Inflammatory macrophage treated with lipopolysaccharide for 1 hour (primary cell): ENCODE measurements around the gene FAM171A1.
"Not testable (repeated sequence)": the region's sequence is repeated elsewhere in the genome, so short reads cannot be mapped to it uniquely, and the experiment has no call there.

ENCODE experiments used
- DNase-seq, 2 donors: peaks; one replicate each; pipeline ENCODE4 v3.0.0-alpha.2; 2020 to 2022

Gene FAM171A1

DNA sequence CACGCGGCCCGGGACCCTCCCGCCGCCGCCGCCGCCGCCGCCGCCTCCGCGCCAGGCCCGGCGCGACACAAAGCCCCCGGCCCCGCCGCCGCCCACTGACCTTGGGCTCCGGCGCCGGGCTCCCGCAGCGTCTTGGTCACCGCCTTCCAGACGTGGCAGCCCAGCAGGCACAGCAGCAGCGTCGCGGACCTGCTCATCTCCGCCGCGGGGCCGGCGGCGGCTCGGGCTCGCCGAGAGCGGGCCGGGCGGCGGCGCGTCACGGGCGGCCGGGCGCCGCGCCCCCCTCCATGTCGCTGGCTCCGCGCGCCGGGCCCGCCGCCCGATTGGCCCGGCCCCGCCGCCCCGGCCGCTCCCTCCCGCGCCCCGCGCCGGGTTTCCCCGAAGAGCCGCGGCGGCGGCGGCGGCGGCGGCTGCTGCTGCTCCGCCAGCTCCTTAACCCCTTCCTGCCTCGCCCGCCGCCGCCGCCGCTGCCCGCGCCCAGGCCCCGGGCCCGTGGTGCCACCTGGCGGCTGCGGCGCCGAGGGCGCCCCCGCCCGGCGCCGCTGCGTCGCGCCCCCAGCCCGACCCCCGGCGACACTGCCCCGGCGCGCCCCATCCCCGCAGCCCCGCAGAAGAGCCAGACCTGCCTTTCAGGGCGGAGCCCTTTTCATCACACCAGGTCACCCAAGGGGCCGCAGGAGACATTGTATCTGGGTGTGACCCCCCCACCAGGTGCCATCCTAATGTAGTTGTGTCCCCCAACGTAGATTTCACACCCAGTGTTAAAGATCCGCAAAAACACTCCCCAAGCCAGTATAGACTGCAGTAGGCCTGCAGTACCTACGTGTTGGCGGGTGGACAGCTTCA is at the start of gene FAM171A1:
Gene FAM171A1 (minus strand): TSS at position 434 of the 846 bp plus-strand sequence. CDS start 237 bp downstream, at position 197.
- no peak for DNase-seq

DNA sequence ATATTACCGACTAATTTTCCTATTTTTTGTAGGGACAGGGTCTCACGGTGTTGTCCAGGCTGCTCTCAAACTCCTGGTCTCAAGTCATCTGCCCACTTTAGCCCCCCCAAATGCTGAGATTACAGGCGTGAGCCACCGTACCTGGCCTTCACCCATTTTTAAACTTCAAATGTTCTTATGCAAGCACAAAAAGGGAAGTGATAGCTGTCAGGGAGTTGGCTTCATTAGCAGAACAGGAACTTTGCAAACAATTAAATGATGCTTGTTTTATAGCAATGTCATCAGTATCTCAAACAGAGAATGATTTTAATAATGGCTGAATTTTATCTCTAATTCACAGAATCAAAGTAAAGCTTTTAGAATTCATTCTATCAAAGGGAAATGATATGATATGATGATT is 49.8 kb upstream of the FAM171A1 start:
- no peak for DNase-seq

DNA sequence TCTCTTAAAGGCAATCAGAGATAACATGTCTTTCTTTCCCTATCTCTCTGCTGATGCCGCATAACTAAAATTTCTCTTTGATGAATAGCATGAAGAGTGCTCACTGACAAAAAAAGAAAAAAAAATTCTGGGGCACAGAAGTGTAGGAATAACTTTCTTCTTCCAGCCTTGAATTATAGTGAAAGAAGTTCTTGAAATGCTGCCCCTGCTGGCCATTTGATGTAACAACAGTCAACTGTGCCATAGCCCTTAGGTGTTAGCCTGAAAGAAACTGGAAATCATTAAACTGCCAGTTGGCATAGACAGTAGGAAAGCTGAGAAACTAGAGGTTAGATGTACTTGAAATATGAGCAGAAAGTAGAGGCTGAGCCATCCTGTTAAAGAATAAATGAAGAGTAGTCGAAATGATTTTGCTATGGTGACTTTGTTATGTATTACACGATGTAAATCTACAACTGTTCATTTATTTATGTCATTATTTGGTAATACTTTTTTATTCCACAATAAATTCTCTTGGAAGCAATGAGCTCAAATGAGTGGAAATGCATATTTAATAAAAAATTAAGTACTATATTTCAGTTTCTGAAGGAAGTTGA is 48.3 kb upstream of the FAM171A1 start:
- DNase-seq, result peak; percentile 13 to 62

DNA sequence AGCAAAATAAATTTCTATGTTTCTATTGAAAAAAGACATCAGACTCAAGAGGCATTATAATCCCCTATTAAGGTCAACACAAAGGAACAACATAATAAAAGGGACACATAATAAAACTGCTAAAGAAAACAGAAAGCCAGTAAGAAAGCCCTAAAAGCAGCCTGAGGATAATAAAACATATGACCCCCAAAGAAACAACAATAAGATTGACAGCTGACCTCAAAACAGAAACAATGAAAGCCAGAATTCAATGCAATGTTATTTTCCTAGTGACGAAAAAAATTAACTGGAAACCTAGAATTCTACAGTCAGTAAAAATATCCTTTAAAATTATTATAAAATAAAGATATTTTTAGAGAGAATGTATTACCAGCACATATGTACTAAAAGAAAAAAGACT is 44.9 kb upstream of the FAM171A1 start:
- DNase-seq, result no peak

DNA sequence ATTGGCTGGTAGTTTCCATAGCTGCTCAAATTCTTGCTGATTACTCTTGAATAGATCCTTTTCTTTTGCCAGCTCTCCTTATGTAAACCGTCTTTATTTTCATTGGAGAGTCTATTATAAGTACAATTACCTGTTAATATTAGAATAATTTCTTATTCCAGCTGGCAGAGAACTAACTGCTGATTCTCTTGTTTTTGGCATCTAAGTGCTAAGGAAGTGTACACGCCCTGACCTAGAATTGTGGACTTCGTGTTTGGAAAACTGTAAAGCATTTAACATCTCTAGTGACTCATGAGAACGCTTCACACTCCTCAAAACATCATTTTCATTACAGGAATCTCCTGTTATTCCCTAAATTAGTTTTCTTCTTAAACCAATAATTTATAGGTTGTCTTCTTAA is 39.9 kb upstream of the FAM171A1 start:
- no peak for DNase-seq

DNA sequence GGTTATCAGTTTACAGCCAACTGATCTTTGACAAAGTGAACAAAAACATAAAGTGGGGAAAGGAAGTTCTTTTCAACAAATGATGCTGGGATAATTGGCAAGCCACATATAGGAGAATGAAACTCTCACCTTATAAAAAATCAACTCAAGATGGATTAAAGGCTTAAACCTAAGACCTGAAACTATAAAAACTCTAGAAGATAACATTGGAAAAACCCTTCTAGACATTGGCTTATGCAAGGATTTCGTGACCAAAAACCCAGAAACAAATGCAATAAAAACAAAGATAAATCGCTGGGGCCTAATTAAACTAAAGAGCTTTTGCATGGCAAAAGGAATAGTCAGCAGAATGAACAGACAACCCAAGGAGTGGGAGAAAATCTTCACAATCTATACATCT is 38.3 kb upstream of the FAM171A1 start:
- DNase-seq, result not testable (repeated sequence)

DNA sequence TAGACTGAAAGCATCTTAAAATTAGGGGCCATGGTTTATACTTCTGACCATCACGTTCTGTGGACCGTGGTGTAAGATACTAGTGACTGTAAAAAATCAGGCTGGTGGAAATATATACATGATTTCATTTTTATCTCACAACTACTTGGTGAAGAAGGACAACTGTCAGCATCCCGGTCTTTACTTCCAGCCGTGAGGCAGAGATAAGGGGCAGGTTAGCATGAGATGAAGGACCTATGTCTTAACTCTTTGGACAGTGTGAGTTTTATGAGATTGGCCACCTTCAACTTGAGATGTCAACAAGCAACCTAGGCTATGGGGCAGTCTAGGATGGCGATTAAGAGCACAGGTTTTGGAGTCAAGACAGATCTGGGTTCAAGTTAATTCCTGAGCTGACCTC is 37.5 kb upstream of the FAM171A1 start:
- no peak for DNase-seq

DNA sequence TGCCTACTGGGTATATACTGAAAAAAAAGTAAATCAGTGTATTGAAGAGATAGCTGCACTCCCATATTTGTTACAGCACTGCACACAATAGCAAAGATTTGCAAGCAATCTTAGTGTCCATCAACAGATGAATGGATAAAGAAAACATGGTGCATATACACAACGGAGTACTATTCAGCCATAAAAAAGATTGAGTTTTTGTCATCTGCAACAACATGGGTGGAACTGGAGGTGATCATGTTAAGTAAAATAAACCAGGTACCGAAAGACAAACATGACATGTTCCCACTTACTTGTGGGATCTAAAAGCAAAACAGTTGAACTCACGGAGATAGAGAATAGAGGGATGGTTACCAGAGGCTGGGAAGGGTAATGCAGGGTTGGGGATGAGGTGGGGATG is 34.2 kb upstream of the FAM171A1 start:
- DNase-seq, result no peak

DNA sequence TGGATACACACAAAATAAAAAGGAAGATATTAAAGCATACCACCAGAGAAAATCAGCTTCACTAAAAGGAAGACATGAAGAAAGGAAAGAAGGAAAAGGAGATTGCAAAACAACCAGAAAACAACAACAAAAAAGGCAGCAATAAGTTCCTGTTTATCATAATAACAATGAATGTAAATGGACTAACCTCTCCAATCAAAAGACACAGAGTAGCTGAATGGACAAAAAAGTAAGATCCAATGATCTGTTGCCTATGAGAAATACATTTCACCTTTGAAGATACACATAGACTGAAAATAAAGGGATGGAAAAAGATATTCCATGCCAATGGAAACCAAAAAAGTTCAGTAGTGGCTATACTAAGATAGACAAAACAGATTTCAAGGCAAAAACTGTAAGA is 30.3 kb upstream of the FAM171A1 start:
- DNase-seq, result no peak

DNA sequence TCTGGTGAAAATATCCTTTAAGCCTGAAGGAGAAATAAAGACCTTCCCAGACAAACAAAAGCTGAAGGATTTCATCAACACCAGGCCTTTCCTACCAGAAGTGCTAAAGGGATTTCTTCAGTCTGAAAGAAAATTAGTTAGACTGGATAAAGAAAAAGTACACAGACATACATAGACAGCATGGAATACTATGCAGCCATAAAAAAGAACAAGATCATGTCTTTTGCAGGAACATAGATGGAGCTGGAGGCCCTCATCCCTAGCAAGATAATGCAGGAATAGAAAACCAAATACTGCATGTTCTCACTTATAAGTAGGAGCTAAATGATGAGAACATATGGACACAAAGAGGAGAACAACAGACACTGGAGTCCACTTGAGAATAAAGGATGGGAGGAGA is 29.4 kb upstream of the FAM171A1 start:
- DNase-seq, result not testable (repeated sequence)

DNA sequence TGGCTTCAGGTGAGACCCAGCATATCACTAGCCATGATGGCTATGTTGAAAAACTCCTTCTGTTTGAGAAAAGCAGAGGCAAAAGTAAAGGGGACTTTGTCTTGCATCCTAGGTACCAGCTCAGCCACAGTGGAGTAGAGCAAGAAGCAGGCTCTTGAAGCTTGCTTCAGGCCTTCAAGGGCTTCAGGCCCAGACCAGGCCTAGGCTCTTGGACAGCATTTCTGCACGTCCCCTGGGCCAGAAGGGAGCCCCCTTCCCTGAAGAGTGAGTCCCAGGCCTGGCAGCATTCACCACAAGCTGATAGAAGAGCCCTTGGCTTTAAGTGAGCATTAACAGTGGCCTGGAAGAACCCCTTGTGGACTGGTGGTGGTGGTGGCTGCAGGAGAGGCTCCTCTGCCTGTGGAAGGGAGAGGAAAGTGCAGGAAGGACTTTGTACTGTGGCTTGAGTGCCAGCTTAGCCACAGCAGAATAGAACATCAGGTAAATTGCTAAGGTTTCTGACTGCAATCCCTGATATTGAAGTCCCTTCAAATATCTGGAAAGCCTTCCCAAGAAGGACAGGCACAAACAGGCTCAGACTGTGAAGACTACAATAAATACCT is 28.1 kb upstream of the FAM171A1 start:
- DNase-seq, result no peak

DNA sequence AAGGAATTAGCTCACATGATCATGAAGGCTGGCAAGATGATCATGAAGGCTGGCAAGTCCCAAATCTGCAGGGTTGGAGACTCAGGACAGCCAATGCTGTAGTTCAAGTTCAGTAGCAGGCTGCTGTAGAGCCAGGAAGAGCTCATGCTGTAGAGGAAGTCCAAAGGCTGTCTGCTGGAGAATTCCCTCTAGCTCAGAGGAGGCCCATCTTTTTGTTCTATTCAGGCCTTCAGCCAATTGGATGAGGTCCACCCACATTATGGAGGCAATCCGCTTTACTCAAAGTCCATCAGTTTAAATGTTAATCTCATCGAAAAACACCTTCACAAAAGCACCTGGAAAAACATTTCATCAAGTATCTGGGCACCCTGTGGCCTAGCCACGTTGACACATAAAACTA is 24.8 kb upstream of the FAM171A1 start:
- DNase-seq, result no peak

DNA sequence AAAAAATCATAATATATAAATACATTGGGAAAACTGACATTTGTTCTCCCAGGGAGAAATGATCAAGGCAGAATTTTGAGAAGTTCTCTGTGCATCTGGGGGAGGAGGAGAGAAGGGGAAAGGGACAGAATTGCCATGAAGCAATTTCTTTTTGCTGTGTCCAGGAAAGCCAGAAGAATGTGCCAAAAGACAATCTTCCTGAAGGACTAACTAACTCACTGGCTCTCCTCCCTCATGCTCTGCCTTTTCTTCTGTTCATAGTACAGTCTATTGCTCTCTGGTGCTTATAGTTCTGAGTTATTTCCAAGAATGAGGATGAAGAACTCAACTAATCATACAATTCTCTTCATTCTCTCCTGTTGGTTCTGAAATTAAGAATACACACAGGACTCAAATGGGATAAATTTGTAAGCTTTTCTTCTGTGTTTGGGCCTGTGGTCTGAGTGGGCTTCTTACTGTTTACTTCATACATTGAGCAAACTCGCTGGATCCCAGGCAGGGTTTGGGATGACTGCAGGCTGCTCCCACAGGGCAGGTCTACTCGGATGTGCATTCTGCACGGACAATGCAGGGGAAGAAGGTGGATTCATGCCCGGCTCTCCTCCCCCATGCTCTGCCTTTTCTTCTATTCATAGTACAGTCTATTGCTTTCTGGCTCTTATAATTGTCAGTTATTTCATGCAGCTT is 22.2 kb upstream of the FAM171A1 start:
- no peak for DNase-seq

DNA sequence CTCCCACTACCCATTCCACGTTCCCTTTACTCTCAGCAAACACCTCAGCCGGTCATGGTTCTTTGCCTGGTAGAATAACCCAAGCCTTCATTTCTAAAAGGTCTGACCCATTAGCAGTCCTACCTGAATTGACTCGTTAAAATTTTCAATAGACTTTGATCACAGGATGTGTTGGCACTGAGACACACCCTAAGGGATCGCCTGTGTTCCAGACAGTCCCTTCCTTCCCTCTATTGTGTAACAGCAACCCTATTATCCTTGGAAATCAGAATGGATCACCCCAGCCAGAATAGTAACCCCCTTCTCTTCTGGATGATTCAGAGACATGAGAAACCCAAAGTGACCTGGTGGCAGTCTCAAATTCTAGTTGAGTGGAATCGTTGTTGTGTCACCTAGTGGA is 20.4 kb upstream of the FAM171A1 start:
- no peak for DNase-seq

DNA sequence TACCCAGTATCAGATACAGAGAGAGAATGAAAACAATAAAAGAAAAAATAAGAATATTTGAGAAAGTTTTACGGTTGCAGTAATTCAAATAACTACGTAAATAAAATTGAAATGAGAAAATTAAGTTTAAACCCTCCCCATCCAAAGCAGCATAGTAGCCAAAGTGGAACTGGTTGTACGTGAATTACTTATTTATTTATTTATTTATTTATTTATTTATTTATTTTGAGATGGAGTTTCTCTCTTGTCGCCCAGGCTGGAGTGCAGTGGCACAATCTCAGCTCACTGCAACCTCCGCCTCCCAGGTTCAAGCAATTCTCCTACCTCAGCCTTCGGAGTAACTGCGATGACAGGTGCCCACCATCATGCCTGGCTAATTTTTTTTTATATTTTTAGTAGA is 17.1 kb upstream of the FAM171A1 start:
- DNase-seq, result not testable (repeated sequence)

DNA sequence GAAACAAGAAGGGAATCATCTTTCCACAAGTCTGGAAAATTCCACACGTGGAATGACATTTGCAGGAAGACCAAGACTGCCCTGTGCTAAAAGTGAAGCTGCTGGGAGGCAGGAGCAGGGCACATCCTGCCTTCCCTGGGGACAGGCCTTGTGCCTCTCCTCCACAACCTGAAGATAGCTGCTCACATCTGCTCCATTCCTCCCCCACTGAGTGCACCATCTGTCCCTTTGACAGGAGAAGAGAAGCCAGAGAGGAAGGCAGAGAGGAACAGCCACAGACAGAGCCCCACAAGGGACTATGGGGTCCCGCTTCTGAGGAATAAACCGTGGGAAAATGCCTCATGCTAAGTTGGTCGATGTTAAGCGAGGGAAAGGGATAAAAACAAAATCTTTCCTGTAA is 15.9 kb upstream of the FAM171A1 start:
- DNase-seq, result no peak

DNA sequence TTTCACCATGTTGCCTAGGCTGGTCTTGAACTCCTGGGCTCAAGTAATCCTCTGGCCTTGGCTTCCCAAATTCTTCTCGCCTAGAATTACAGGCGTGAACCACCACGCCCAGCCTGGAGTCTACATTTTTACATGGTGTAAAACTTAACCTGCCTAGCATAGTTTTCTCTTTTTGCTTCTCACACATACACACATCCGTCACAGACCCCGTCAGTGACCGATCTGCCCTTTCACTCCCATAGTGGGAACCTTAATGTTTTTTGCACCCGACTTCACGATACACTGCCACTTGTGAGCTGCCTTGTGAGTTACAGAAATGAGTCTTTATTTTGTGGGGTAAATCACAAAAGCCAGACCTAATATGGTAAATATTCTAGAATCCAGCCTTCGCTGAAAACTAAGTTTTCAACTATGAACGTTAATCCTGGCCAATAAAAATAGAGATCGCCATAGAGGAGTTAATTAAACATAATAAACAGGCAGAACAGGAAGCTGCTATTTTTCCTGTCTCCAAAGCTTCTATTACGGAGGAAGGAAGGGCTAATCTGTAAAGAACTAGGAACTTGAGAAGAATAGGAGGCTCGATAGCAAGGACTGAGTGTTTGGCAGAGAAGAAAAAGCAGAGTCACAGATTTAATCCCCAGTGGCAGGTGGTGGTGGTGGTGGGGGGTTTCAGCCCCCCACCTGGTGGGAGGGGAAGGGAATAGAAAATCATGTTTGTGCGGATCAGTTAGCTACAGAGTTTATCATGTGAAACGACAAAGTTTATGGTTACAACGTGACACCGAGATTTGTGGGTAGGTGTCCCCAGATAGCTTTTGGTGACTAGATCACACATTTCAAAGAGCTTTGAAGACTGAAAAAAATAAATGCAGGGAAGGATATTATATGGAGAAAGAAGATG is 14.7 kb upstream of the FAM171A1 start:
- DNase-seq, result no peak

DNA sequence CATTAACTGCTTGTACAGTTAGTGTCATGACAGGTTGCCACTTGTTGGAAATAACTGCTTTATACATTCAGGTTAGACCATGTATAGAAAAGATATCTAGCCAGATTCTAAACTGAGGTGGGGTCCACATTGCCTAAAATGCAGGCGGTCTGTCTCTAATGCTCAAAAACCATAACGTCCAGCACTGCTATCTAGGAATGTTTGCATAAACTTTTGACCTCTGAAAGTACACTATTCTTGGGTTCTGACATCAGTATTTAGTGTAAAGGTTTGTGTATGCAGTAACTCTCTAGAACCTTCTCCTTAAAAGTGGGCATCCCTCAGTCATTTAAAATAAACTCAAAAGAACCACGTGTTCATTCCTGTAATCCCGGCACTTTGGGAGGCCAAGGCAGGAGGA is 10.3 kb upstream of the FAM171A1 start:
- DNase-seq, result no peak

DNA sequence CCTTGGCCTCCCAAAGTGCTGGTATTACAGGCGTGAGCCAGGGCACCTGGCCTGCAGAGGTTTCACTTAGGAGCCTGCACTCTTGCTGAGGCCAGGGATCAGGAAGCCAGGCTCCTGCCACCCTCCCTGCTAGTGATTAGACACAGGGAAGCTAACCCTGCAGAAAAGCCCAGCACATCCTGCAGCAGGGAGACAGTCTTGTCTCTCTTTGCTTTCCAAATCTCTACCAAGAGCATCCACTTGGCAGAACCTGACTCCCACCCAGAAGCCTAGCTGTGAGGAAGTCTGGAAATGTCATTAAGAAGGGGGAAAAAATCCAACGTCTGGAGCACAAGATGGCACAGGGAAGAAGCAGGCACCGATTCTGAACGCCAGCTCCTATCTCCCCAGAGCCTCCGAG is 8.0 kb upstream of the FAM171A1 start:
- no peak for DNase-seq

DNA sequence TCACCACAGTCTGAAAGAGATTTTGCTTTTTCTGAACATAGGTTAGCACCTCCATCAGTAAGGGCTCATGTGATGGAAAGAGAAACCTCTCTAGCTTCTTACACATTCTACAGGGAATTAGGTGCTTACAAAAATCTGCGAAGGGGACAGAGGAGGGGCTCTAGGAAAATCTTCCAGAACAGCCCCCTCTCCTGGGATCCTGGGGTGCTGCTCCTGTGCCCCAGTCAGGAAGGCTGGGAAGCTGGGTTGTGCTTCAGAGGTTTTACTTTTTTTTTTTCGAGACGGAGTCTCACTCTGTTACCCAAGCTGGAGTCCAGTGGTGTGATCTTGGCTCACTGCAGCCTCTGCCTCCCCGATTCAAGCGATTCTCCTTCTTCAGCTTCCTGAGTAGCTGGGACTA is 7.5 kb upstream of the FAM171A1 start:
- no peak for DNase-seq

DNA sequence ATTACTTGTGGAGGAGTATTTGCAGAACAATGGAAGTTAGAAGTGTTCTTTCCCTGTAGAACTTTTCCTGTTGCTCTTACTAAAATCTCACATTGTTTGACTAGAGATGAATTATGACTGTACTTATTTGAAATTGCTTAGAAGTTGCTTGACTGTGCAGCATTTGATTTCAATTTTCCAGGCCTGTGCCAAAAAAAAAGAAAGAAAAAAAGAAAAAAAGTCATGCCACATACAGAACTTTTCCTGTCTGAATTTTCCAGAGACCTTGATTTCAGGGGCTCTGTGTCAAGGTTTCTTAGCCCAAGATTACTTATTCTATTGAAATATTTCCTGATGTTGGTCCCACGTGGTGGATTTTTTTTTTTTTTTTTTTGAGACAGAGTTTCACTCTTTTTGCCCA is 3.5 kb upstream of the FAM171A1 start:
- no peak for DNase-seq

DNA sequence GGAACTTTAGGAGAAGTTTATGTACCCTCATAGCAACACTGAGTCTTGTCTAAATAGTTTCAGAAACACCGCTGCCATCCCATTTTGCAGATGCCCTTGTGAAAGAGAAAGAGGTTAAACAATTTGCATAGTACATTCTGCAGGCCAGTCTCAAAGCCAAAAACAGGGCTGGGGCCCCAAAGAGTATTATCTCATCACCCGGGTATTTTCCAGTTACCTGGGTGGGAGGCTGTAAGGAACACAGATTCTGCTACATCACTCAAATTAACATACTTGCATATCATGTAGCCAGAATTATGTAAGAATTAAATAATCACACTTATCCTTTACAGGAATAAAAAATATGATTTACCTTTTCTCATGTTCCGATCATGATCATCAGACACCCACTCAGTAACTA is 3.1 kb upstream of the FAM171A1 start:
- DNase-seq, result no peak

DNA sequence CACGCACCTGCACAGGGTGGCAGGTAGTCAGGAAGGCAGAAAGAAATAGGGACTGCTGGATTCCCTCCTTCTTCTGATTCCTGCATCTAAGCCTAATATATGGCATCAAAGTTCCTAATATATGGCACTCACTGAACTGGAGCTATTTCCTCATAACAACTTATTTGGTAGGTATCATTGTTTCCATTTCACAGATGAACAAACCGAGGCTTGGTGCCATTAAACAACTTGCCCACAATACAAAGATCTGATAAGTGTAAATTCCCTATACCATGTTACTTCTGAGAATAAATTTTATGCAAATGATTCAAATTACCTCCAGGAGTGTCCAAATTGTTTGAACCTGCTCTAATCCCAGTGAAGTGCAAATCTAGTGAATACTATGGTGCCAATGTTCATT is 2.1 kb upstream of the FAM171A1 start:
- no peak for DNase-seq
